Keratinocyte (primary cell): ENCODE data around the gene TMEM109.

Experiments used
- EZH2 ChIP-seq: IDR thresholded peaks from one replicate; pipeline ENCODE4 v1.6.1; 2012; ENCODE audit warnings: inconsistent platforms, mild to moderate bottlenecking, low read length, moderate library complexity
- TF ChIP-seq, protein P1 (sequence below), 3 experiments: IDR thresholded peaks in 1 of 3; conservative IDR thresholded peaks in 1 of 3; optimal IDR thresholded peaks in 1 of 3; 2 replicates in 2 of 3; 3 replicates in 1 of 3; pipeline versions ENCODE3 to v1.5.1; 2011; ENCODE audit warnings: low read length in 3 of 3, mild to moderate bottlenecking in 3 of 3, moderate library complexity in 2 of 3, control low read depth in 1 of 3, inconsistent platforms in 1 of 3; ENCODE audit not compliant: insufficient read depth in 2 of 3; ENCODE audit errors: extremely low read depth in 1 of 3

DNA sequence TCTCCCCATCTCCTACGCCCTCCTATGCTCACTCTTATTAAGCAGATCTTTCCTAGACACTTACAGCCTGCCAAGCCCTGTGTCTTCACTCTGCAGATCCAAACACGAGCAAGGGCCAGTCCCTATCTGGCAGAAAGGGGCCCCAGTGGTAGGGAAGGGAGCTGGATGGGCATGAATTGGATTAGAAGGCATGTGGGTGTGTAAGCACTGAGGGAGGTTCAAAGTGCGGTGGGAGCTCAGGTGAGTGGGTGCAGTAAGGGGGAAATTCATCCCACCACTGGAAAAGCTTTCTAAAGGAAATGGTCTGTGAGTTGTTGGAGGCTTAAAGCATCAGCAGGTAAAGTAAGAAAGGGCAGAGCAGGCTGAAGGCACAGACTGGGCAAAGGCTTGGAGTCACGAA, 15.8 kb downstream of the TMEM109 start:
- TF ChIP-seq, protein P1, sequence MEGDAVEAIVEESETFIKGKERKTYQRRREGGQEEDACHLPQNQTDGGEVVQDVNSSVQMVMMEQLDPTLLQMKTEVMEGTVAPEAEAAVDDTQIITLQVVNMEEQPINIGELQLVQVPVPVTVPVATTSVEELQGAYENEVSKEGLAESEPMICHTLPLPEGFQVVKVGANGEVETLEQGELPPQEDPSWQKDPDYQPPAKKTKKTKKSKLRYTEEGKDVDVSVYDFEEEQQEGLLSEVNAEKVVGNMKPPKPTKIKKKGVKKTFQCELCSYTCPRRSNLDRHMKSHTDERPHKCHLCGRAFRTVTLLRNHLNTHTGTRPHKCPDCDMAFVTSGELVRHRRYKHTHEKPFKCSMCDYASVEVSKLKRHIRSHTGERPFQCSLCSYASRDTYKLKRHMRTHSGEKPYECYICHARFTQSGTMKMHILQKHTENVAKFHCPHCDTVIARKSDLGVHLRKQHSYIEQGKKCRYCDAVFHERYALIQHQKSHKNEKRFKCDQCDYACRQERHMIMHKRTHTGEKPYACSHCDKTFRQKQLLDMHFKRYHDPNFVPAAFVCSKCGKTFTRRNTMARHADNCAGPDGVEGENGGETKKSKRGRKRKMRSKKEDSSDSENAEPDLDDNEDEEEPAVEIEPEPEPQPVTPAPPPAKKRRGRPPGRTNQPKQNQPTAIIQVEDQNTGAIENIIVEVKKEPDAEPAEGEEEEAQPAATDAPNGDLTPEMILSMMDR (optimal IDR thresholded peaks at IDR 0.05 in 1 of 3, IDR thresholded peaks at IDR 0.05 in 1 of 3, conservative IDR thresholded peaks at IDR 0.05 in 1 of 3; ENCODE audit: extremely low read depth in 1 of 3, insufficient read depth in 2 of 3, low read length in 3 of 3): no peak
- no peak for TF ChIP-seq EZH2
